Stimulated activated CD4-positive, alpha-beta T cell treated with anti-CD3 and anti-CD28 coated beads, Interleukin-1b, Interleukin-23, amount 100 ng/mL, for 1 hour (primary cell): ENCODE data around the gene SOX30.
A peak's percentile ranks its signal among the peaks of the same experiment; 100 is the strongest.

Experiments used
- DNase-seq, 2 donors: peaks; one replicate each; pipeline ENCODE4 v3.0.0-alpha.2; 2020; ENCODE audit warnings: low read depth in 2 of 2

Gene SOX30

DNA sequence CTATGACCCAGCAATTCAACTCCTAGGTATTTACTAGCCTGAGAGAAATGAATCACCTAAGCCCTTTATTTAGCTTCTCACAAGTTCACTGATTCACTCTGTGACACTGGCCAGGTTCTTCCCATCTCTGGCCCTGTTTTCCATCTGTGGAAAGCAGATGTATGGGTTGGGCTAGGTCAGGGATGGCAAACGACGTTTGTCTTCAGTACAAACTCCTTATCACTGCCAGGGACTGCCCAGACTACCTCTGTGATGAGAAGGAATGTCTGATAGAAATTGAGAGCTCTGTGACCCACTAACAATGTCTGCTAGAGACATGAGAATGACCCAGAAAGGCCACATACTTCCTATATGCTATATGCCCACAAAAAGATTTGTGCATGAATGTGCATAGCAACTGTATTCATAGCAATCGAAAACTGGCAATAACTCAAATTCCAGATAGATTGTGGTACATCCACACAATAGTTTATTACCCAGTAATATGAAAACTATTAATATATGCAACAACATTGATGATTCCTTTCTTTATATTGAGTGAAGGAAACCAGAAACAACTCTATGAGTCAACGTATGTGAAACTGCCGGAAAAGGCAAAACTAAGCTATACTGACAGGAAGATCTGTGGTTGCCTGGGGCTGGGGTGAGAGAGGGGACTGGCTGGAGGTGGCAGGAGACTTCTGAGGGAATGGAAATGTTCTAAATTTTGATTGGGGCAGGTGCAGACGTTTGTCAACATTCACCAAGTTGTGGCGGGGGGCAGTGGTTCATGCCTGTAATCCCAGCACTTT is 44.7 kb downstream of the SOX30 start:
- DNase-seq, result peak in 1 of 2 donors; percentile 53

DNA sequence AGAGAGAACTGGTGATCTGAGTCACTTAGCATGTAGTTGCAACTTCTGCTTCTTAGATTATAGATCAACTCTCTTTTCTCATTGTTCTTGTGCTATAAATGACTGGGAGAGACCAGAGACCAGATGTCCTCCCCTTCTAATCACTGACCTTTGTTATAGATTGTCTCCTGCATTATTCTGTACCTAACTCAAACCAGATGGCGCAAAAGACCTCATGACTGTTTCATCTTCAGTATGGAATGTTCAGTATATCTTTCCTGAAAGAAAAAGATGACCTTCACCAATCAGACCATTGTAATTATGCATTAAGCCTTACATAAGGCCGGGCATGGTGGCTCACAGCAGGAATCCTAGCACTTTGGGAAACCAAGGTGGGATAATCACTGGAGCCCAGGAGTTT is 46.2 kb downstream of the SOX30 start:
- no peak for DNase-seq

DNA sequence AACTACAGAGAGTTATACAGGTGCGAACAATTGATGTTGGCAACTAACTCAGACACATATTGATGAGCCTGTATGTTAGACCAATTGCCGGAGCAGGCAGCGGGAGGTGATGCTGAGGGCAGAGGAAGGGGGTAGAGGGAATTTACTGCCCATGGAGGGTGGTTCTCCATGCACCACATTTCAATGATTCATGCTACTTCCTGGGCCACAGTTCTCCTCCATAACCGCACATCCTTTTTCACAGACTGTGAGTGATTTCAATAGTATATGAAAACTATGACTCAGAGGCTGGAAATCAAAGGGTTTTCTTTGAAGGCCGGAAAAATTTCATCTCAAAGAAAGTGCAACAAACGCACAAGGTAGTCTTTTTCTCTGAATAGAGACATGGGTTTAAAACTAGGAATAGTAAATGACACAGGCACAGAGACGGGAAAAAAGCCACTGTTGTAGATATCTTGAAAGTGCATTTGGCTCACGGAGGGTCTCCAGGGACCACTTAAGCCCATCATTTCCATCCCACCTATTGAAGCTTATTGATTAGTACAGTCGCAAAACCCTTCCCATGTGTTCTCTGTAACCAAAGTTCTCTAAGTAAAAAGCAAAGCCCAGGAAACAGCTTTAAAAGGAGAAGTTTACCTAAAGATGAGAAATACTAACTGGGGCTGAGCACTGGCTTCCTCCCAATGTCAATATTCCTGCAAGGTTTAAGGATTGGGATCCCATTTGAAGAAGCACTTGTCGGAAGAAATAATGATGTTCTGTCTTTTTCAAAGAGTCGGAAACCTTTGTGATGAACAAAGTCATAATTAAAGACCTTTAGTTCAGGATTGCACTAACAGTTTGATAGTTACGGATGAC is 48.7 kb downstream of the SOX30 start:
- DNase-seq, result peak; percentile 39 to 49

DNA sequence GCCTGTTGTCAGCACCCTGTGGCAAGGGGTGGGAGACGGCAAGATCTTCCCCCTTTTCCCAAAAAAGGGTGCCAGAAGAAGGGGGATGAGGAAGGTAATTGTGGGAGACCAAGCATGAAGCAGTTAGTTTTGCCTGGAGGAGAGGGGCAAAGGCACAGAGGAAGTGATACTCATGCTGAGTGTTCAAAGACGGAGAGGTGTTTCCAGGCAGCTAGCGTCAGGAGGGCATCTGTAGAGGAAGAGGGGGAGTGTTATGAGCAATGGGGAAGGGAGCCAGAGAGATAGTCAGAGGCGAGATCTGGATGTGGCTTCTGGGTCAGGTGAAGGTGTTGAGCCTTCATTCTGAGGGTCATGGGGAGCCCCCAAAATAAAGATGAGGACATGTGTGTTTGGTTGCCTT is 49.7 kb downstream of the SOX30 start:
- no peak for DNase-seq

DNA sequence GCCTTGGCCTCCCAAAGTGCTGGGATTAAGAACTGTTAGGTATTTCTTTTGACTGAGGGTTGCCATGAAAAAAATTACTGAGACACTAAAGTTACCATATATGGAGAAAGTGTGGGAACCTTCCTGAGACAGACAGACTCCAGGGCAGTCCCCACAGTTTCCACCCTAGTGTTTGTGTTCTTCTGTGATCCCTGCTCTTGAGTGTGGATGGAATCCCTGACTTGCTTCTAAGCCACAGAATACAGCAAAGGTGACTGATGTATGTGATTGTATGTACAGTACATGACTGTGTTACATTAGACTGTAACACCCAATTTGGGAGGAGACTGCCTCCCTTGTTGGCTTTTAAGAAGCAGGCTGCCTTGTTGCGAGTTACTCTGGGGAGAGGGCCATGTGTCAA is 52.0 kb downstream of the SOX30 start:
- no peak for DNase-seq

DNA sequence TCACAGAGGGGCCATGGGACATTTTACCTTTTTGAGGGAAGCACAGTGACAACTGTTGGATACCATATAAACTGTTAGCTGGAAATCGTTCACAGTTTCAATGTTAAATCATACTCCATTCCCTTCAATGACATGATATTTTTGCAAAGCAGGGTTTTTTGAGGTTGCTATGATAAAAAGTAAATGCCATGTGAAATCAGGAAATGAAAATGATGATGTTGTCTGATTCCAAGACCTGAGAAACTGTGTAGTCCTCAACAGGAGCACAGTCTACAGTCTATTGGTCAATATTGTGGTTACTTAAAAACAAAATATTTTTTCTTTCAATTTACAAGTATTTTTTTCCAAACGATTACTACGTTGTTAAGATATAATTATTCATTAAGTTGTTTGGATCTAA is 52.7 kb downstream of the SOX30 start:
- no peak for DNase-seq

DNA sequence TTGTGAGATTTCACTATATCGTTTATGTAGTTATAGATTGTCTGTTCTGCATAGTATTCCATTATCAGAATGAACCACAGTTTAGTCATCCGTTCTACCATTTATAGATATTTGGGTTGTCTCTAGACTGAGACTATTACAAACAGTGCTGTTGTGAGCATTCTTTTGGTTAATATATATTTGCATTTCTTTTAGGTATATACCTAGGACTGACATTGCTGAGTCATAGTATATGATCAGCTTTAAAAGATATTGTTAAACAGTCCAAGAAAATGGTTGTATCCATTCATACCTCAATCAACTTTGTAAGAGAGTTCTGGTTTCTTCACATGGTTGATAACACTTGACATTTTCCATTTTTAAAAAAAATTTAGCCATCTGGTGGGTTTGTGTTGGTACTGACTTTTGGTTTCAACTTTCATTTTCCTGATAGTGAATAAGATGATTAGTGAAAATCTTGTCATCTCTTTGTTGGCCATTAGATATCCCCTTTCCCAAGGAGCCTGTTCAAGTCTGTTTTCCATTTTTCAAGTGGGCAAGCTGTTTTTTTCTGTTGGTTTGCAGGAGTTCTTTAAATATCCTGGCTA is 53.8 kb downstream of the SOX30 start:
- no peak for DNase-seq

DNA sequence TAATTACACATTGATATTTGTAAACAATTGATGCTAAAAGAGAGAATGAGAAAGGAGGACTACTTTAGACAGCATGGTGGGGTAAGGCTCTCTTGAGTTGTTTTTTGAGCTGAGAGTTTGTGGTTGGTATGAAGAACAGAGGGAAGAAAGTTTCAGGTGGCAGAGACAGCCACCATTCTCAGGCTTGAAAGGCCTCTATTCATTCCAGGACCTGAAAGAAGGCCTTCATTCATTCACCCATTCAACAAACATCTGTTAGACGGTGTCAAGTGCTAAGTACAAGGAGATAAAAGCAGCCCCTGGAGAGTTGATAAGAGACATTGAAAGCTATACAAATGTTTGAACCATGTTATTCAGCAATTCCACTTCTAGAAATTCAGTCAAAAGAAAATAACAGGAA is 55.0 kb downstream of the SOX30 start:
- no peak for DNase-seq

DNA sequence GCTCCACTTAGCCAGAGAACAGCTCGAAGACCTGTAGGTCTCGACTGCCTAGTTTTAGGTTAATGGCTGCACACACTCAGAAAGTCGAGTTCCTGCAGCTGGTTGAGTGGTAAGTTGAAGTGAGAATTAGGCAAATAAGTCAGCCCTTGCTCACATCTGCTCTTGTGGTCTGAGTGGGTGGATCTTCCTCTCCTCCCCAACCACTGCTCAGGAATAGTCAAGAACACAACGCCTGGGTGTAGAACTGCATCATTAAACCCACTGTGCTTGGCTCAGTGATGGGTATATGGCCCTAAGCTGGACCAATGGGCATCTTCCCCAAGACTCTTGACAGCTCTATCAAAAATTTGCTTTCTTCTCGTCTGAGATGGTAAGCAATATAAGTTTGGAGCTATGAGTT is 55.8 kb downstream of the SOX30 start:
- no peak for DNase-seq

DNA sequence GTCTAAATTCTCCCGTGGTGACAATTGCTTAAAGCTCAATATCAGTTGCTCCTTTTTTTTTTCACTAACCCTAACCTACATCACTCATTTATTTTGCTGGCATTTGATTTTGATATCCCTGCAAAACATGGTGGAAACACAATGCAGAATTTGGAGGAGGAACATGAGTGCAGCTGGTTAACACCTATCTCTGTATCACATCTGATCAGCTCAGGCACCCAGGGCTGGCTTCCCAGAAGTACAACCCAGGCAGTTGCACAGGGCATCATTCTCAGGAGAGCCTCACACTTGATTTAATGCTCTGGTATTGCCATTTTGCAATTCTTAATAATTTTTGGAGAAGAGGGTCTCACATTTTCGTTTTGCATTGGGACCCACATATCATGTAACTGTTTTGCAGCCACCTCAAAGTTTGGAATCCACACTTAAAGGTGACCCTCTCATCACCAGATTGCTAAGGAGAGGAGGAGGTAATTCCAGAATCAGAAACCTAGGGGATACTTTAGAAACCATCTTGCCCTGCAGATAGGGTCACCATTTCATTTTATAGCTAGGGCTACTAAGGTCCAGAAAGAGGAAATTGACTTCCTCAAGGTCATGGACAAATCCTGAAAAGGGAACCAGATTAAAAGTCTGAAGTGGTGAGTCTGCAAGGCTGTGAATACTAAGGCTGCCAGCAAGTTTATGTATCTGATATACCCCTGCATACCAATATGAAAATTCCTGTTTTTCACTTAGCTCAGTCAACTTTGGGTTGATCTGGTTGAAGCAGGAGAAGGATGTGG is 57.4 kb downstream of the SOX30 start:
- no peak for DNase-seq

DNA sequence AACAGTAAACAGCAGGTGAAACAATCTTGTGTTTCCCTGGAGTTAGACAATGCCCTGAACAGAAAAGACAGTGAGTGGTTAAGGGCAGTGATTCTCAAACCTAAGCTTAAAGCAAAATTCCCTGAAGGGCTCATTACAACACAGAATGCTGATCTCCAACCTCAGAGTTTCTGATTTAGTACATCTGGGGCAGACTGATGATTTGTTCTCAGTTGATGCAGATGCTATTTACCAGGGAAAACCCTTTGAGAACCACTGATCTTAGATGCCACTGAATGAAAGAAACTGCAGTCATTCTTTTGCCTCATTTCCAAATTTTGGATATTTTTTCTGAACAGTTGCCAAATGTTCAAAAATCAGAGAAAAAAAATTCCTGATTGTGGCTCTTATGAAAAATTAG is 58.0 kb downstream of the SOX30 start:
- no peak for DNase-seq

DNA sequence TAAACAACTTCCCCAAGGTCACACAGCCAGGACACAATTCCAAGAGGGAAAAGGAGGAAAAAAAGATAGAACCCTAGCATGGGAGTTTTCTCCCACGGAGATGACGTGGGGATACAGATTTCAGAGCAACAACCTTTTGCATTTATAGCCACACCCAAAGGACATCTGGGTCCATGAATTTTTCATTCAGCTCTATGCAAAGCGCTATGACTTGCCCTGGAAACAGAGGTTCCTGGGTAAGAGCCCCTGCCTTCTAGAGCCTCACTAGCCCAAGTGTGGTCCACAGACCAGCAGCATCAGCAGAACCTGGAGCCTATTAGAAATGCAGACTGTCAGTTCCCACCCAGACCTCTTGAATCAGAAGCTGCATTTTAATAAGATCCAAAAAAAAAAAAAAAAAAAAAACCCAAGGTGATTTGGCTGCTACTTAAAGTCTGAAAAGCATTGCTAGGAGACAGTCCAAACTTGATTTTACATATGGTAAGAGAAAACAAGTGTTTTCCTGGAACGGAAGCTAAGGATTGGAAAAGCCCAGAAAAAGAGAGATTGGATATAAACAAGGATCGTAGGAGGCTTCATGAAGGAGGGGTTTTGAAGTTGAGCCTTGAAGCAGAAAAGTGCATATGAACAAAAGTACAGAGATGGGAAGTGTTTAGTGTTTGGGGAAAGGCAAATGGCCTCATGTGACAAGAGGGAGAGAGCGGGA is 59.0 kb downstream of the SOX30 start:
- DNase-seq, result no peak

DNA sequence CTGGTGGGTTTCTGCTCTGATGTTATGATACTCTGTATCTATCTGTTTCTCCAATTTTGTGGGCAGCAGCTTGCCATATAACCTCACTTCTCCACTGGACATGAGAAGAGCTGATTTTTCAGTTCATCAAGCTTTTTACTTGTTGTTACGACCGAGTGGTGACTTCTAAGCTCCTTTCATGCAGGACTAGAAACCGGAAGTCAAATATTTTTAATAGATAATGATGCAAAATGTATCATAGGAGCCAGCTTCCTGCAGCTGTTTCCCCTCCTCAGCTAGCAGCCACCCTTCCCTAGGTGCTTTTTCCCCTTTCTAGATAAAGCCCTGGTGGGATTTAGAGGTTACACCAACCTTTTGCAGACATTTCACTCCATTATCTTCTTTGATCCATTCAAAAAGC is 59.6 kb downstream of the SOX30 start:
- no peak for DNase-seq

DNA sequence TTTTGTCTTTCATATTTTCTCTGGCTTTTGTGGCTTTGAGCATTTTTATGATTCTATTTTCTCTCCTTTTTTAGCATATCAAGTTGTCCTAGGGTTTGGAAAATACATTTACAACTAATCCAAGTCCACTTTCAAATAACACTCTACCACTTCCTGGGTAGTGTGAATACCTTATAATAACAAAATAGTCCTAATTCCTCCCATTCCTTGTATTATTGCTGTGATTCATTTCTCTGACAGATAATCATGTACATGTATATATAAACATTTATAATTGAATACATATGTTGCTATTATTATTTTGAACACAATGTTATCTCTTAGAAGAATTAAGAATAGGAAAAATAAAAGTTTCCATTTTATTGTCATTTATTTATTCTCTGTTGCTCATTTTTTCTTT is 61.8 kb downstream of the SOX30 start:
- no peak for DNase-seq

DNA sequence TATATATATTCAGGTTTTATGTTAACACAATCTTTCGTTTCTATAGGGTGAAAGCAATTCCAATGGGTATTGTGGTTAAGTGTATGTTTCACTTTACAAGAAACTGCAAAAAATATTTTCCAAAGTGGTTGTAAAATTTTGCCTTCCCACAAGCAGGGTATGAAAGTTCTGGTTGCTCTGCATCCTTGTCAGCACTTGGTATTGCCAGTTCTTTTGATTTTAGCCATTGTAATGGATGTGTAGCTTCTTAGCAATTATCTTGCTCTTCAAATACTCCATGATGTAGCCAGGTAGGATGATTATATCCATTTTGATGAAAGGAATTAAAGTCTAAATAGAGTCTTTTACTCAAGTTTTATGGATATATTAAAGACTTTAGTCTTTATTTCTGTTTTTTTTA is 67.6 kb downstream of the SOX30 start:
- no peak for DNase-seq

DNA sequence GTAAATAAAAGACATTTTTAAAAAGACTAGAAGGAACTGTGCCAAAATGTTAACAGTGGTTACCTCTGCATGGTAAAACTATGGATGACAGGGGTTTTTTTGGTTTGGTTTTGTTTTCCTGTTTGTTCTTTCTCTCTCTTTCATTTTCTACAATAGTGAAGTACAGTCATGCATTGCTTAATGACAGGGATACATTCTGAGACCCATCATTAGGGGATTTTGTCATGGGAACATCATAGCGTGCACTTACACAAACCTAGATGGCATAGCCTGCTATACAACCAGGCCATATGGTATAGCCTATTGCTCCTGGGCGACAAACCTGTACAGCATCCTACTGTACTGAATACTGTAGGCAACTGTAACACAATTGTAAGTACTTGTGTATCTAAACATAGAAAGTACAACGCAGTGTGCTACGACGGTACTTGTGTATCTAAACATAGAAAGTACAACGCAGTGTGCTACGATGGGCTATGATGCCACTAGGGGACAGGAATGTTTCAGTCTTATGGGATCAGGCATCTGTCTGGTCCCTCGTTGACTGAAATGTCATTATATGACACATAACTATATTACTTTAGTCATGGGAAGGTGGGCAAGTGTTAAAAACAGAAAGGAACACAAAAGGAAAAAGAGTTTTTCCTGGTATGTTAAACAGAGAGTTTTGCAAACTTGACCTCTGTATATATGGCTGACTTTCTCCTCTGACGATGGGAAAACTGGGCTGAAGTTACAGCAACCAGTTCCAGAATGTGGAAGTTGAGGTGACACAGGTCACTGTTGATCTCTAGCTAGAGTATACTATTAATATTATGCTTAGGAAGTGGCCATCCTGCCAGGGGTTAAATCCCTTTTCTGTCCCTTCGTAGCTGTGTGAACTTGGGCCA is 69.3 kb downstream of the SOX30 start:
- no peak for DNase-seq

DNA sequence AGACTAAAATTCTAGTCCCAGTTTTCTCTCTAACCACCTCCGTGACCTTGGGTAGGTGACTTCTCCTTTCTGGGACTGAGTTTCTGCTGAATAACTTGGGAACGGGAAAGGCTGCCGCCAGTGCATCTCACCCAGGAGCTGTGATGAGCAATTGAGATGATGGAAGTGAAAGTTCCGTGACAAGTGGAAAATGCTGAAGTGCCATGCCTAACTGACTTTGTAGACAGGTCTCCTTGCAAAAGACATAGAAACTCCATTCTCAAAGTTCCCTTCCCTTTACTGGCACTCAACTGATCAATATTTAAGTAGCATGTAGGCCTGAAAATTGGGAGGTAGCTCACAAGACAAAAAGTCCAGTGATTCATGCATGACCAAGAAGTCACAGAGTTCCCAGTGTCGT is 70.3 kb downstream of the SOX30 start:
- no peak for DNase-seq

DNA sequence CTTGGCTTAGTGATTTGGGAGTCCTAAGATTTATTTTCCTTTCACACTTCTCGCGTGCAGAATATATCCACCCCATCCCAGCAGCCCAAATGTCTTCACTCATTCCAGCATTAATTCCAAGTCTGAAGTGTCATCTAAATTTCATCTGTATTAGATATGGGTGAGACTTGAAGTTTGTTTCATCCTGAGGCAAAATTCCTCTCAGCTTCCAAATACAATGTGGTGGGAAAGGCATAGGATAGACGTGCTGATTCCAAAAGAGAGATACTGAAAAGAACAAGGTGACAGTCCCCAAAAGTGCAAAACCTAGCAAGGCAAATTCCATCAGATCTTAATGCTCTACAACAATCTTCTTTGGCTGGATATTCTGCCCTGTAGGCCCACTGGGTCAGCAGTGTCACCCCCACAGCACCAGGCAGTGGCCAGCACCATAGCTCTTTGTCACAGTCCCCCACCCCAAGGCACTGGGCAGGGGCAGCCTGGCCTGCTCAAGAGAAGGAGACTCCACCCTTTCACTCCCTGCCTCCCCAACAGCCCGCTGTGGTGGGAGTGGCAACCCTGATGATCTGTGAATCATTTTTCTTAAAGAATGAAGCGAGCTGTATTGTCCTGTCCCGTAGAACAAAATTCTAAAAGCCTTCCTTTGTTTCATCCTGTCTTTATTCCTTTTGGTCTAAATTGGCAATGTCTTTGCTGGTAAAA is 74.0 kb downstream of the SOX30 start:
- no peak for DNase-seq

DNA sequence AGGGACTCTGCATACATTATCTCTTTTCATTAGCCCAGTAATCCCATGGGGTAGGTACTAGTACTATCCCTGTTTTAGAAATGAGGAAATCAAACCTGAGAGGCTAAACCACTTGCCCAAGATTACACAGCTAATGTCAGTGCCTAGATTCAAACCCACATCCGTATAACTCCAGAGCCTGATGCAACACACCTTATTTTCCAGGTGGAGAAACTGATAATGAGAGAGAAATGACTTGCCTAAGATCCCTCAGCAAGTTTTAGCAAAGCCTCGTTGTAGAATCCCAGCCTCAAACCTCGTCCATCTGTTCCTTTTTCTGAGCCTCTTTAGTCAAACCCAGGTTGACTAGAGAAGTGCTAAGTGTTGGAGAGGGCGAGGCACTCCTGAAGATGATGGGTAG is 75.6 kb downstream of the SOX30 start:
- no peak for DNase-seq
